HG02884 (cell line): Measurements from ENCODE around the gene ACER1.
"Not testable (repeated sequence)": the region's sequence is repeated elsewhere in the genome, so short reads cannot be mapped to it uniquely, and the experiment has no call there.

ENCODE experiments used
- ATAC-seq: cut with Tn5 transposase; IDR thresholded peaks from one replicate; pipeline ENCODE4 v1.9.1; 2021; ENCODE audit warnings: mild to moderate bottlenecking, moderate library complexity; ENCODE audit not compliant: unreplicated experiment

ACER1 gene

GRCh38 chr19:6357174-6357573, 23.8 kb upstream of the ACER1 start:
- ATAC-seq: no peak

- not testable (repeated sequence) for ATAC-seq
Measured at GRCh38 chr19:6355321-6356040, 22.1 kb upstream of the ACER1 start.

GRCh38 chr19:6354098-6354674, 20.8 kb upstream of the ACER1 start:
- no peak for ATAC-seq

- no peak for ATAC-seq
Measured at GRCh38 chr19:6352381-6353165, 19.2 kb upstream of the ACER1 start.

- no peak for ATAC-seq
Measured at GRCh38 chr19:6350688-6351087, 17.3 kb upstream of the ACER1 start.

- ATAC-seq: not testable (repeated sequence)
Measured at GRCh38 chr19:6349271-6349670, 15.9 kb upstream of the ACER1 start.

GRCh38 chr19:6343462-6343861, 10.1 kb upstream of the ACER1 start:
- ATAC-seq: no peak

GRCh38 chr19:6340493-6341201, 7.2 kb upstream of the ACER1 start:
- no peak for ATAC-seq

- no peak for ATAC-seq
Measured at GRCh38 chr19:6334490-6335285, 1.3 kb upstream of the ACER1 start.

- no peak for ATAC-seq
Measured at GRCh38 chr19:6326815-6327214, 6.6 kb downstream of the ACER1 start.

GRCh38 chr19:6325614-6326013, 7.8 kb downstream of the ACER1 start:
- no peak for ATAC-seq

- no peak for ATAC-seq
Measured at GRCh38 chr19:6324757-6325156, 8.7 kb downstream of the ACER1 start.

- no peak for ATAC-seq
Measured at GRCh38 chr19:6322284-6322683, 11.1 kb downstream of the ACER1 start.

GRCh38 chr19:6319376-6319775, 14.0 kb downstream of the ACER1 start:
- ATAC-seq: no peak

GRCh38 chr19:6318772-6319171, 14.6 kb downstream of the ACER1 start:
- ATAC-seq: no peak

GRCh38 chr19:6315646-6316045, 17.8 kb downstream of the ACER1 start:
- not testable (repeated sequence) for ATAC-seq

- ATAC-seq: no peak
Measured at GRCh38 chr19:6313398-6313969, 19.9 kb downstream of the ACER1 start.

GRCh38 chr19:6312018-6312417, 21.4 kb downstream of the ACER1 start:
- no peak for ATAC-seq

GRCh38 chr19:6298413-6298812, 35.0 kb downstream of the ACER1 start:
- no peak for ATAC-seq

GRCh38 chr19:6297202-6297601, 36.2 kb downstream of the ACER1 start:
- no peak for ATAC-seq
